ENCODE data around the gene SNAPC5.

SNAPC5 gene

GRCh38 chr15:66481107-66481856 is 16.3 kb downstream of the SNAPC5 start:
- no peak for TF ChIP-seq CTCF (IDR thresholded peaks at IDR 0.05; ENCODE audit: insufficient read depth, low read depth, low read length, missing control alignments)
- DNase-seq (ENCODE audit: low read depth) = no peak
- H3K4me3 ChIP-seq (ENCODE audit: low read depth, low read length) = no peak overlapping the region

- TF ChIP-seq CTCF (IDR thresholded peaks at IDR 0.05; ENCODE audit: insufficient read depth, low read depth, low read length, missing control alignments) = no peak
- H3K4me3 ChIP-seq (ENCODE audit: low read depth, low read length) = no peak overlapping the region
- DNase-seq (ENCODE audit: low read depth) = no peak
These were observed 17.3 kb downstream of the SNAPC5 start for GRCh38 chr15:66480267-66480666.

- no peak overlapping the region for H3K4me3 ChIP-seq (ENCODE audit: low read depth, low read length)
- DNase-seq (ENCODE audit: low read depth) = no peak
- TF ChIP-seq CTCF (IDR thresholded peaks at IDR 0.05; ENCODE audit: insufficient read depth, low read depth, low read length, missing control alignments) = no peak
These were observed 20.6 kb downstream of the SNAPC5 start for GRCh38 chr15:66477011-66477410.

- H3K4me3 ChIP-seq (ENCODE audit: low read depth, low read length) = no peak overlapping the region
- no peak for DNase-seq (ENCODE audit: low read depth)
- no peak for TF ChIP-seq CTCF (IDR thresholded peaks at IDR 0.05; ENCODE audit: insufficient read depth, low read depth, low read length, missing control alignments)
These were observed 21.0 kb downstream of the SNAPC5 start for GRCh38 chr15:66476535-66476934.

GRCh38 chr15:66474963-66475362 is 22.6 kb downstream of the SNAPC5 start:
- DNase-seq (ENCODE audit: low read depth) = no peak
- no peak for TF ChIP-seq CTCF (IDR thresholded peaks at IDR 0.05; ENCODE audit: insufficient read depth, low read depth, low read length, missing control alignments)
- H3K4me3 ChIP-seq (ENCODE audit: low read depth, low read length) = no peak overlapping the region

GRCh38 chr15:66474135-66474534 is 23.4 kb downstream of the SNAPC5 start:
- no peak for TF ChIP-seq CTCF (IDR thresholded peaks at IDR 0.05; ENCODE audit: insufficient read depth, low read depth, low read length, missing control alignments)
- DNase-seq (ENCODE audit: low read depth) = no peak

More at GRCh38 chr15:66474135-66474534, 23.4 kb downstream of the SNAPC5 start:
- H3K4me3 ChIP-seq (ENCODE audit: low read depth, low read length) = no peak overlapping the region

Data from GM12865 (cell line).